DOHH2 (cell line): ENCODE data around the gene CD2AP.
A peak's percentile ranks its signal among the peaks of the same experiment; 100 is the strongest.

Experiments used
- H3F3A ChIP-seq: fragments of 200-600 bp; sonication (generic), shearing (Covaris generic); 2 replicates; pipeline ENCODE4 v1.6.0; 2016; ENCODE audit warnings: antibody characterized with exemption, mild to moderate bottlenecking; ENCODE audit not compliant: control insufficient read depth, insufficient read depth
- H3K27ac ChIP-seq: fragments of 200-600 bp; sonication (generic); 2 replicates; pipeline ENCODE4 v1.5.1; 2014; ENCODE audit warnings: low read depth, mild to moderate bottlenecking, low read length, moderate library complexity
- H3K27me3 ChIP-seq: fragments of 200-600 bp; sonication (generic); 2 replicates; pipeline ENCODE4 v1.6.1; 2014; ENCODE audit warnings: mild to moderate bottlenecking, low read length, mixed read lengths; ENCODE audit not compliant: control insufficient read depth
- H3K36me3 ChIP-seq: fragments of 200-600 bp; sonication (generic); 2 replicates; pipeline ENCODE4 v1.6.1; 2014; ENCODE audit warnings: mild to moderate bottlenecking, low read length, moderate library complexity, mixed read lengths; ENCODE audit not compliant: control insufficient read depth
- H3K4me1 ChIP-seq: fragments of 200-600 bp; sonication (generic); 2 replicates; pipeline ENCODE4 v1.6.1; 2014; ENCODE audit warnings: mild to moderate bottlenecking, low read length, mixed read lengths; ENCODE audit not compliant: control insufficient read depth
- H3K4me2 ChIP-seq: fragments of 200-600 bp; sonication (generic); 2 replicates; pipeline ENCODE4 v1.6.0; 2014; ENCODE audit warnings: mild to moderate bottlenecking, low read length, moderate library complexity
- H3K4me3 ChIP-seq: fragments of 200-600 bp; sonication (generic); 2 replicates; pipeline ENCODE4 v1.5.1; 2014; ENCODE audit warnings: mild to moderate bottlenecking, low read length, mixed read lengths
- H3K79me2 ChIP-seq: fragments of 200-600 bp; sonication (generic); 2 replicates; pipeline ENCODE4 v1.6.1; 2014; ENCODE audit warnings: mild to moderate bottlenecking, low read length, mixed read lengths; ENCODE audit not compliant: control insufficient read depth
- H3K9me2 ChIP-seq: fragments of 200-600 bp; sonication (generic); replicated peaks from 2 replicates; pipeline ENCODE4 v1.6.1; 2014; ENCODE audit warnings: mild to moderate bottlenecking, low read length, mixed read lengths; ENCODE audit not compliant: control insufficient read depth
- H3K9me3 ChIP-seq: fragments of 200-600 bp; sonication (generic); 2 replicates; pipeline ENCODE4 v1.6.1; 2014; ENCODE audit warnings: antibody characterized with exemption, low read length, mixed read lengths; ENCODE audit not compliant: control insufficient read depth, insufficient read depth
- H4K20me1 ChIP-seq: fragments of 200-600 bp; sonication (generic); 2 replicates; pipeline ENCODE4 v1.6.0; 2014; ENCODE audit warnings: low read depth, mild to moderate bottlenecking, antibody characterized with exemption, low read length, moderate library complexity; ENCODE audit not compliant: control insufficient read depth, insufficient read depth
- EZH2phosphoT487 ChIP-seq: fragments of 200-600 bp; sonication (generic); IDR thresholded peaks from 2 replicates; pipeline ENCODE4 v1.6.1; 2017; ENCODE audit warnings: borderline replicate concordance, mild to moderate bottlenecking, antibody characterized with exemption, low read length, moderate library complexity, mixed read lengths
- TF ChIP-seq, protein P1 (sequence below): fragments of 200-600 bp; sonication (generic); IDR thresholded peaks from one replicate; pipeline ENCODE4 v1.5.1; 2014; ENCODE audit warnings: antibody characterized with exemption, mild to moderate bottlenecking, low read depth, low read length; ENCODE audit not compliant: poor library complexity, severe bottlenecking

The CD2AP gene

DNA sequence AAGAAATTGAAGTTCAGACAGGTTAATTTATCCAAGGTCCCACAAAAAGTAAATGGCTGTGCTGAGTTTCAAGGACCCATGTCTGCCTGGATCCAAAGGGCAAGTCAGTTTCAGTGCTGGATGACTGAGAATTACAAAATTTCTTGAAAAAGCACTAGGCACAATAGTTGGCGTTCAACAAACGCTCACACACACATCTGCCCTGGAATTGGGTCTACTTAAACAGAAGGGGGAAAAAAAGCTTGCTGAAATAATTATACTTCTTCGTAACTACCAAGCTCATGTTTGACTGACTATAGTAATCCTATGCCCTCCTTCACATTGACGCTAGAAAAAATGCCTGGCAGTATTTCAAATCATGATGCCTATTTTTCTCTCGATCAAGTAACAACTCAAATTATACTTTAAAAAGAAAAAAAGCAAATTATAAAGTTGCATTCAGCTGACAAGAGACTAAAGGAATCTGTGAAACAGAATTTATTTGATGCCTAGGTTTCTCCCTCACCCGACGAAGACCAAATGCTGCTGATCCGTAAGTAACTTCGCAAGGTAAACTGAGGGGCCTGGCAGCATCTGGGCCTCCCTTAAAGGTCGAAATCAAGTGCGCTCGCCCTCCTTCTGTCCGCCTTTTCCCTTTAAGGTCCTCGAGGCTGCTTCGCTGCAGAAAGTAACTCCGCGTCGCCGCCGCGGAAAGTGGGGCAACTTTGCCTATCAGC lies 650 bp upstream of the CD2AP start:
- Histone ChIP-seq H3K27ac (peak overlapping the region; percentile 92), H3K9me3 (no peaks in the 10 kb centered on the region), H3F3A (peaks cover 7% of the 10 kb centered on the region; the same call in 1 of the 2 replicates), H3K4me2 (peak overlapping the region; percentile 75), H3K79me2 (peaks cover 53% of the 10 kb centered on the region), H3K36me3 (peaks cover 7% of the 10 kb centered on the region; the same call in 1 of the 2 replicates), H3K4me3 (peak overlapping the region; percentile 73), H4K20me1 (0 out of 2 replicates have a peak, but pooled peaks cover 5% of the 10 kb centered on the region), H3K4me1 (peaks cover 42% of the 10 kb centered on the region), H3K27me3 (no peaks in the 10 kb centered on the region), H3K9me2 (no peaks in the 10 kb centered on the region)
- TF ChIP-seq, protein P1, sequence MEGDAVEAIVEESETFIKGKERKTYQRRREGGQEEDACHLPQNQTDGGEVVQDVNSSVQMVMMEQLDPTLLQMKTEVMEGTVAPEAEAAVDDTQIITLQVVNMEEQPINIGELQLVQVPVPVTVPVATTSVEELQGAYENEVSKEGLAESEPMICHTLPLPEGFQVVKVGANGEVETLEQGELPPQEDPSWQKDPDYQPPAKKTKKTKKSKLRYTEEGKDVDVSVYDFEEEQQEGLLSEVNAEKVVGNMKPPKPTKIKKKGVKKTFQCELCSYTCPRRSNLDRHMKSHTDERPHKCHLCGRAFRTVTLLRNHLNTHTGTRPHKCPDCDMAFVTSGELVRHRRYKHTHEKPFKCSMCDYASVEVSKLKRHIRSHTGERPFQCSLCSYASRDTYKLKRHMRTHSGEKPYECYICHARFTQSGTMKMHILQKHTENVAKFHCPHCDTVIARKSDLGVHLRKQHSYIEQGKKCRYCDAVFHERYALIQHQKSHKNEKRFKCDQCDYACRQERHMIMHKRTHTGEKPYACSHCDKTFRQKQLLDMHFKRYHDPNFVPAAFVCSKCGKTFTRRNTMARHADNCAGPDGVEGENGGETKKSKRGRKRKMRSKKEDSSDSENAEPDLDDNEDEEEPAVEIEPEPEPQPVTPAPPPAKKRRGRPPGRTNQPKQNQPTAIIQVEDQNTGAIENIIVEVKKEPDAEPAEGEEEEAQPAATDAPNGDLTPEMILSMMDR, result no peak
- no peak for TF ChIP-seq EZH2phosphoT487

DNA sequence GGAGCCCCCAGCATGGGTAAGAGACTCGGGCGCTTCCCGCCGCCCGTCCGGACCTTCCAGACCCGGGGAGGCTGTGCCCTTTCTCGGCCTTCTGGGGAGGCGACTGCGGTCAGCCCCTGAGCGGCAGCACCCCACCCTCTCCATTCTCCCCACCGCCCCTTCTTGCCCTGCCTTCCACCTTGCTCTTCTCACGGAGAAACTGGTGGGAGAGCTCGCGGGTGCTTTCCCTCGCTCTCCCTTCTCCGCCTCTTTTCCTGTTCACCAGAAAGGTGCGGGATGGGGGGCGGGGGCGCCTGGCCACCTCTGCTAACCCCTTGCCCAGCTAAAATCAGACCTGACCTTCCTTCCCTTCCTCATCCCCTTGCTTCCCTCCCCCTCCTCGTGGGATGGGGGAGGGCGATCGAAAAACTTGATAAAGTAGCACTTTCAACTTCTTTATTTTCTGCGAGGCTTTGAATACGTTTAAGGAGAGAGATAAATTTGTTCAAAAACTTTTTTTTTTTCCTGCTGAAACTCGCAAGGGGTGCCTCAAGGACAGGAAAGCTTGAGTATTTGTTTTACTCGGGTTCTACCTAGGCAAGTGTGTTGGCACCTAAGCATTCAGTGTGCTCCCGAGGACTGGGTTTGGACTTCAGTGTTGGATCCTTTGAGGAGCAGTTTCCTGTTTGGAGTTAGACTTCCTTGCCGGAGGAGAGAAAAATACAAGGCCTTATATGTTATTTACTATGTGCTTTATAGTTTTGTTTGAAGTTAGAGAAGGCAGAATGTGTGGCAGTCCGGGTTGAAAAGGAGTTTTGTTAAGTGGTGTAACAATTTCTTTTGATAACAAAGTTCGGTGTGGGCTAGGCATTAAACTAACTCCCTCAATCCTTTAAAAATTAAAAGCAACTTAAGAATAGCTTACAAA lies 897 bp downstream of the CD2AP start:
- Histone ChIP-seq H3K4me3 (peak overlapping the region; percentile 73), H3K36me3 (peaks cover 7% of the 10 kb centered on the region; the same call in 1 of the 2 replicates), H3K4me2 (peak overlapping the region; percentile 75), H4K20me1 (0 out of 2 replicates have a peak, but pooled peaks cover 8% of the 10 kb centered on the region), H3K27me3 (no peaks in the 10 kb centered on the region), H3K4me1 (peaks cover 55% of the 10 kb centered on the region), H3K9me3 (no peaks in the 10 kb centered on the region), H3K27ac (peak overlapping the region; percentile 92), H3K9me2 (no peaks in the 10 kb centered on the region), H3K79me2 (peaks cover 69% of the 10 kb centered on the region), H3F3A (peaks cover 7% of the 10 kb centered on the region; the same call in 1 of the 2 replicates)
- TF ChIP-seq, protein P1, result no peak
- TF ChIP-seq EZH2phosphoT487, result no peak

DNA sequence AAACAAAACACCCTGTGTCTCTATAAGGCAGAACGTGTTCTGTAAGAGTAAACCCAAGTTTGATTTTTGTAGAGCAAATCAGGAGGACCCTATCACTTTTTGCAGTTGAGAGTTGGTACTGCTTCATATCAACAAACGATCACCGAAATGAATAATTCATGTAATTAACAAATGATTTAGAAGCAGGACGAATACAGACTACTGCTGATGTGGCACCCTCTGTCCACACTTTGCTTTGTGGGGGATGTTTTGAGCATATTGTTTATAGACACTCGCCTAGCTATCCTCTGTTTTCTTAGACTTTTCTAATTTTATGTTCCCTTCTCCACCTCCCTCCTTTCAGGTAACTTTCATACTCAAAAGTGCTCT lies 1.5 kb downstream of the CD2AP start:
- Histone ChIP-seq H3K9me2 (no peaks in the 10 kb centered on the region), H3K4me2 (peak overlapping the region; percentile 75), H3K36me3 (peaks cover 7% of the 10 kb centered on the region; the same call in 1 of the 2 replicates), H3K79me2 (peaks cover 75% of the 10 kb centered on the region), H4K20me1 (peaks cover 12% of the 10 kb centered on the region; the same call in 1 of the 2 replicates), H3K27me3 (no peaks in the 10 kb centered on the region), H3F3A (peaks cover 7% of the 10 kb centered on the region; the same call in 1 of the 2 replicates), H3K4me1 (peaks cover 56% of the 10 kb centered on the region), H3K27ac (peak overlapping the region; percentile 92), H3K9me3 (no peaks in the 10 kb centered on the region), H3K4me3 (peak overlapping the region; percentile 73)
- no peak for TF ChIP-seq EZH2phosphoT487
- TF ChIP-seq, protein P1, result no peak
